SJSA1 (cell line): ENCODE measurements around the gene CNTRL. TPM values are rescaled to one million over a fixed set of nuclear protein-coding genes. Genes with fewer than 3 reads are reported as not detected.

Source experiments
- DNase-seq, 2 experiments: peaks; one replicate each; pipeline ENCODE4 v3.0.0-alpha.2; 2015 to 2020; ENCODE audit warnings: low spot score in 2 of 2, low read depth in 1 of 2
- H3K27ac ChIP-seq: fragments of 250-450 bp; sonication (Bioruptor Pico); 2 replicates; pipeline ENCODE4 v1.5.1; 2020; ENCODE audit warnings: mild to moderate bottlenecking, moderate library complexity
- H3K27me3 ChIP-seq: fragments of 250-450 bp; sonication (Bioruptor Pico); replicated peaks from 2 replicates; pipeline ENCODE4 v1.5.1; 2020; ENCODE audit warnings: mild to moderate bottlenecking, moderate library complexity
- H3K36me3 ChIP-seq: fragments of 250-450 bp; sonication (Bioruptor Pico); 2 replicates; pipeline ENCODE4 v1.5.1; 2020; ENCODE audit warnings: mild to moderate bottlenecking
- H3K4me1 ChIP-seq: fragments of 250-450 bp; sonication (Bioruptor Pico); replicated peaks from 2 replicates; pipeline ENCODE4 v1.6.1; 2021; ENCODE audit warnings: mild to moderate bottlenecking
- H3K4me3 ChIP-seq: fragments of 250-450 bp; sonication (Bioruptor Pico); 2 replicates; pipeline ENCODE4 v1.5.1; 2020; ENCODE audit warnings: mild to moderate bottlenecking
- H3K9me3 ChIP-seq: fragments of 250-450 bp; sonication (Bioruptor Pico); replicated peaks from 2 replicates; pipeline ENCODE4 v1.5.1; 2020; ENCODE audit warnings: mild to moderate bottlenecking
- total RNA-seq: library from RNA; depleted of rRNA; stranded (reverse); fragments of >200 nt; shearing (Covaris generic); gene quantifications from 2 replicates; pipeline ENCODE4 v1.2.3, GENCODE V29; 2014; rRNA removed

Gene CNTRL
- total RNA-seq, 1 experiment from 2014 or later, result 17.2 TPM

- H3K36me3 ChIP-seq, result no peaks in the 10 kb centered on the region
- no peaks in the 10 kb centered on the region for H3K9me3 ChIP-seq
- DNase-seq, result no peak
Measured at GRCh38 chr9:121218357-121219027, 143.7 kb downstream of the CNTRL start.

GRCh38 chr9:121219530-121219929, 144.8 kb downstream of the CNTRL start:
- no peak for DNase-seq
- peaks cover 4% of the 10 kb centered on the region; the same call in 1 of the 2 replicates for H3K4me1 ChIP-seq
- H3K9me3 ChIP-seq, result no peaks in the 10 kb centered on the region
- H3K27me3 ChIP-seq, result no peaks in the 10 kb centered on the region
- no peak overlapping the region for H3K4me3 ChIP-seq
- H3K36me3 ChIP-seq, result no peaks in the 10 kb centered on the region
- H3K27ac ChIP-seq, result no peak overlapping the region

More at GRCh38 chr9:121218357-121219027, 143.7 kb downstream of the CNTRL start:
- H3K27me3 ChIP-seq, result no peaks in the 10 kb centered on the region
- H3K4me1 ChIP-seq, result peaks cover 9% of the 10 kb centered on the region
- H3K27ac ChIP-seq, result no peak overlapping the region
- no peak overlapping the region for H3K4me3 ChIP-seq

- H3K27me3 ChIP-seq, result no peaks in the 10 kb centered on the region
- H3K9me3 ChIP-seq, result no peaks in the 10 kb centered on the region
- no peak for DNase-seq
- no peak overlapping the region for H3K27ac ChIP-seq
- H3K4me3 ChIP-seq, result no peak overlapping the region
- no peaks in the 10 kb centered on the region for H3K36me3 ChIP-seq
- peaks cover 8% of the 10 kb centered on the region; the same call in 1 of the 2 replicates for H3K4me1 ChIP-seq
Measured at GRCh38 chr9:121220996-121221663, 146.4 kb downstream of the CNTRL start.

- Histone ChIP-seq H3K36me3 (no peaks in the 10 kb centered on the region), H3K4me3 (no peak overlapping the region), H3K27ac (no peak overlapping the region), H3K27me3 (no peaks in the 10 kb centered on the region), H3K4me1 (peaks cover 10% of the 10 kb centered on the region; the same call in 1 of the 2 replicates), H3K9me3 (no peaks in the 10 kb centered on the region)
- DNase-seq, result no peak
Measured at GRCh38 chr9:121221664-121222055, 146.9 kb downstream of the CNTRL start.

- Histone ChIP-seq H3K4me3 (no peak overlapping the region), H3K36me3 (no peaks in the 10 kb centered on the region), H3K4me1 (peaks cover 10% of the 10 kb centered on the region; the same call in 1 of the 2 replicates), H3K9me3 (no peaks in the 10 kb centered on the region), H3K27me3 (no peaks in the 10 kb centered on the region), H3K27ac (no peak overlapping the region)
- DNase-seq, result peak in 1 of 2 experiments; percentile 28
Measured at GRCh38 chr9:121222524-121223171, 147.9 kb downstream of the CNTRL start.

- no peak for DNase-seq
- Histone ChIP-seq H3K27ac (no peak overlapping the region), H3K36me3 (no peaks in the 10 kb centered on the region), H3K9me3 (no peaks in the 10 kb centered on the region), H3K27me3 (no peaks in the 10 kb centered on the region), H3K4me1 (0 out of 2 replicates have a peak, but pooled peaks cover 6% of the 10 kb centered on the region), H3K4me3 (no peak overlapping the region)
Measured at GRCh38 chr9:121225240-121225639, 150.5 kb downstream of the CNTRL start.

GRCh38 chr9:121226175-121226574, 151.4 kb downstream of the CNTRL start:
- no peak for DNase-seq
- Histone ChIP-seq H3K9me3 (no peaks in the 10 kb centered on the region), H3K4me3 (no peak overlapping the region), H3K27me3 (no peaks in the 10 kb centered on the region), H3K4me1 (0 out of 2 replicates have a peak, but pooled peaks cover 6% of the 10 kb centered on the region), H3K27ac (no peak overlapping the region), H3K36me3 (no peaks in the 10 kb centered on the region)

Other genes starting within 250 kb of the CNTRL start
- 17.1 and 30.3 TPM in 2 replicates for gene PSMD5, start 232.0 kb upstream of the CNTRL start, total RNA-seq
- 68.3 and 69.6 TPM in 2 replicates for gene PHF19, start 197.8 kb upstream of the CNTRL start, total RNA-seq
- 0.13 and 1.7 TPM in 2 replicates for gene TRAF1, start 148.2 kb upstream of the CNTRL start, total RNA-seq
- gene C5, start 24.7 kb upstream of the CNTRL start, total RNA-seq, result 2.4 and 2.7 TPM in 2 replicates
- 18.3 and 30.4 TPM in 2 replicates for gene RAB14, start 126.9 kb downstream of the CNTRL start, total RNA-seq
- gene GSN, start 193.2 kb downstream of the CNTRL start, total RNA-seq, result 284 and 331 TPM in 2 replicates